Measurements from ENCODE around the gene PER3. TPM values are rescaled to one million over a fixed set of nuclear protein-coding genes. Genes with fewer than 3 reads are reported as not detected.

The PER3 gene
- total and polyA plus RNA-seq, 2 of the 8 experiments (the other 6 are each of a cell fraction or from before 2014, with no cell fraction given): 8.3 to 9.3 TPM

- Histone ChIP-seq H3K14ac (ENCODE audit: insufficient read length) (no peak overlapping the region), H3K27ac (ENCODE audit: low read depth, low read length) (no peak overlapping the region), H4K20me1 (replicated peaks in 1 of 2; ENCODE audit: control insufficient read depth in 1 of 2, insufficient read depth in 2 of 2, low read length in 2 of 2) (no peaks in the 10 kb centered on the region), H3K18ac (ENCODE audit: extremely low read depth, low read length) (no peak overlapping the region), H3K36me3 (ENCODE audit: control insufficient read depth in 2 of 4, insufficient read depth in 4 of 4, low read length in 3 of 4) (peaks cover 3 to 74% (median 28%) of the 10 kb centered on the region in 4 experiments; a peak in 6 of 8 replicates), H4K91ac (replicated peaks; ENCODE audit: insufficient read length, low read length) (no peak overlapping the region), H3K9me3 (ENCODE audit: insufficient read depth in 2 of 2, low read depth in 1 of 2, low read length in 1 of 2) (peaks cover 25 to 26% of the 10 kb centered on the region in 2 experiments), H4K8ac (ENCODE audit: extremely low read depth, insufficient read depth, low read length) (no peak overlapping the region), H4K5ac (ENCODE audit: insufficient read length, low read depth, low read length) (no peak overlapping the region), H3K9ac (replicated peaks in 1 of 4; ENCODE audit: extremely low read depth in 1 of 4, low read depth in 3 of 4, low read length in 3 of 4) (no peak overlapping the region), H3K4ac (replicated peaks; ENCODE audit: insufficient read length, low read depth, low read length) (no peak overlapping the region), H3K56ac (replicated peaks; ENCODE audit: insufficient read length, low read depth, low read length) (no peak overlapping the region), H2AFZ (ENCODE audit: low read length) (no peak overlapping the region), H2BK12ac (ENCODE audit: low read depth, low read length) (no peak overlapping the region), H2AK5ac (ENCODE audit: low read depth, low read length) (no peak overlapping the region), H2BK15ac (ENCODE audit: low read length) (no peak overlapping the region), H3K4me1 (replicated peaks in 1 of 4; ENCODE audit: control insufficient read depth in 3 of 4, insufficient read depth in 4 of 4, low read length in 3 of 4) (peaks cover 0 to 2% (median 0%) of the 10 kb centered on the region in 4 experiments; a peak in 2 of 7 replicates), H2BK20ac (ENCODE audit: low read length) (no peak overlapping the region), H3K4me2 (ENCODE audit: insufficient read depth in 1 of 2, low read depth in 2 of 2, low read length in 2 of 2) (no peak overlapping the region), H3K79me1 (ENCODE audit: low read depth, low read length) (no peaks in the 10 kb centered on the region), H2BK120ac (replicated peaks; ENCODE audit: low read depth, low read length) (no peak overlapping the region), H2BK5ac (ENCODE audit: low read depth, low read length) (no peak overlapping the region), H3K27me3 (replicated peaks in 1 of 4; ENCODE audit: control insufficient read depth in 3 of 4, extremely low read depth in 1 of 4, insufficient read depth in 3 of 4, low read length in 3 of 4) (peaks cover 0 to 3% (median 2%) of the 10 kb centered on the region in 4 experiments; a peak in 5 of 7 replicates), H3K23me2 (ENCODE audit: low read depth, low read length) (no peaks in the 10 kb centered on the region), H3K4me3 (ENCODE audit: extremely low read depth in 1 of 4, insufficient read depth in 2 of 4, low read depth in 3 of 4, low read length in 4 of 4) (no peak overlapping the region), H3K23ac (ENCODE audit: insufficient read length) (no peak overlapping the region), H3K79me2 (ENCODE audit: control insufficient read depth in 1 of 2, insufficient read depth in 2 of 2, low read length in 2 of 2) (no peaks in the 10 kb centered on the region)
- TF ChIP-seq KDM4A (IDR thresholded peaks at IDR 0.05; ENCODE audit: low read depth, low read length, severe bottlenecking): no peak
- no peak for TF ChIP-seq BACH1 (IDR thresholded peaks at IDR 0.05; ENCODE audit: low read length)
- 64% methylated on average over 5 of the region's 5 CpGs; no CpG with 5 or more reads in 1 of the 2 experiments for WGBS, 2 experiments (ENCODE audit: extremely low coverage in 1 of 2, insufficient coverage in 1 of 2, insufficient read length in 1 of 2, insufficient replicate concordance in 2 of 2, low coverage in 1 of 2, low lambda C conversion rate in 2 of 2, missing lambda C conversion rate in 1 of 2)
- ChIA-PET CTCF (ENCODE audit: partially characterized antibody) (interaction anchor here (1.3 to 1.6 kb wide), 3 partner anchors 23 to 186 kb away, joined by 3 to 4 read pairs (median 4); no protein-coding TSS in a partner anchor), POLR2A (ENCODE audit: partially characterized antibody) (interaction anchor here (1.2 to 1.3 kb wide), 2 partner anchors 10 to 18 kb away, joined by 3 to 5 read pairs; partner anchors contain the start of gene VAMP3)
- FAIRE-seq (no peak), DNase-seq (ENCODE audit: low read depth in 1 of 2, low spot score in 2 of 2) (no peak)
Observed at GRCh38 chr1:7789828-7790227, 5.7 kb downstream of the PER3 start.

All from H1 (cell line).